Stimulated activated CD8-positive, alpha-beta memory T cell treated with anti-CD3 and anti-CD28 coated beads, Interleukin-4, amount 100 ng/mL, for 4 hours (primary cell): ENCODE results near the gene USP48.

Experiments
- DNase-seq, 2 donors: peaks; one replicate each; pipeline ENCODE4 v3.0.0-alpha.2; 2020; ENCODE audit warnings: low read depth in 2 of 2, low spot score in 1 of 2

Gene USP48

GRCh38 chr1:21657456-21658190 lies 125.3 kb downstream of the USP48 start:
- no peak for DNase-seq

GRCh38 chr1:21655748-21656147 lies 127.2 kb downstream of the USP48 start:
- DNase-seq: no peak

DNA sequence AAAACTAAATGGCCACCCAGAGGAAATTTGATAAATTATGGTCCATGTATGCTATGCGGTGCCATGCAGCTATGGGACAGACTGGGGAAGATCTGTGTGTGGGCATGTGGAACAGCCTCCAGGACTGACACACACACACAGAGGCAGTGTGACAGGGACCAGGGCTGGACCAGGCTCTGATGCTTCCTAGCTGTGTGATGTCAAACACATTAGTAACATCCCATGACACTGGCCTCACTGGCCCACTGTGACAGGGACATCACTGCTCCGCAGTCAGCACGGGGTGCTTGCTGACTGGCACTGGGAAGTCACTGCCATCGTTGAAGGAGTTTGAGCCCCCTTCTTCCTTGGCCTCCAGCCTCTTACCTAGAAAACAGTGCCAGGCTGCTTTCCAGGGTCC lies 127.7 kb downstream of the USP48 start:
- no peak for DNase-seq

- no peak for DNase-seq
Observed at GRCh38 chr1:21654209-21654608, 128.7 kb downstream of the USP48 start.

GRCh38 chr1:21653744-21654100 lies 129.2 kb downstream of the USP48 start:
- no peak for DNase-seq

GRCh38 chr1:21652937-21653743 lies 129.8 kb downstream of the USP48 start:
- no peak for DNase-seq

GRCh38 chr1:21652101-21652936 lies 130.6 kb downstream of the USP48 start:
- DNase-seq: no peak

DNA sequence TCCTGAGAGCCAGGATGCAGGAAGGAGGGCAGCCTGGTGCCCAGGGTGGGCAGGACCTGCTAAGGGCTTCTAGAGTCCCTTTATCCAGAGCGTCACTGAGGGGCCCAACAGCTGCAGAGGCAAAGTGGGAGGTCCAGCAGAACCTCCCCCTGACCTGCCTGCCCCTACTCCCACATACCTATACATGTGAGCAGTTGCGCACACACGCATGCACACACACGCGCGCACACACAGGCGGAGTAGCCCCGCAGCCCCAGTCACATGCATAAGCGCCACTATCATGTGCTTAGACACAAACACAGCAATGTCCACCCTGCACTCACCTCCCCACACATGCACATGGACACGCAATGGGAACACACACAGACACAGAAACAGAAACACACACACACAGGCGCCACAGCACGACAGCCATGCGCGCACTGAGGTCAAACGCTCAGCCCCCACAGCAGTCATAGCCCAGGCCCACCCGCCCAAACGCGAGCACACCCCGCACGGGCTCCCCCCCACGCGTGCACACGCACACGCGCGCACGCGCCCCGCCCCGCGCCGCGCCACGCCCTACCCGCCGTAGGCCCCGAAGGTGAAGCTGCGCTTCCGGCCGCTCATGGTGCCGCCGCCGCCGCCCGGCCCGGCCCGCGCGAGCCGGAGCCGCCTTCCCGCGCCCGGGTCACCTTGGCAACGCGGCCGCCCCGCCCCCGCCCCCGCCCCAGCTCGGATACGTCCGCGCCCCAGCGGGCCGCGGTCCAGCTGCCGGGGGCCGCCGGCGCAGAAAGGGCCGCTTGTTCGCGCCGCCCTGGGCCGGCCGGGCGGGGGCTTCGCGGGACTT lies 131.5 kb downstream of the USP48 start:
- DNase-seq: peak in 1 of 2 donors; percentile 1

DNA sequence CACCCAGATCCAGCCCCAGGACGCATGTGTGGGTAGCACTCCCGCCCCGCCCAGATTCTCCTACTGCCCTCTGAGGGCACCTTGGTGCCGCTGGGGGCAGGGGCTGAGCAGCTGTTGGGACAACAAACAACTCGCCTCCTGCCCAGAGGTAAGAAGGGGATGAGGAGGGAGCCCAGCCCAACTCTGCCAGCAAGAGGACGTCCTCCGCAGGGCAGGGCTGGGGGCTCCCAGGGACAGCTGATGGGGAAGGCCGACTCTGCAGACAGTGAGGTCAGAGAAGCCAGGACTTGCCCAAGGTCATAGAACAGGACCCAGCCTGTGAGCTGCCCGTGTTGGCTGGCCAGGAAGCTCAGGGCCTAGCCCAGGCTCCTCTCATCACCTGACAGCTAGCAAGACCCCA lies 132.5 kb downstream of the USP48 start:
- no peak for DNase-seq

DNA sequence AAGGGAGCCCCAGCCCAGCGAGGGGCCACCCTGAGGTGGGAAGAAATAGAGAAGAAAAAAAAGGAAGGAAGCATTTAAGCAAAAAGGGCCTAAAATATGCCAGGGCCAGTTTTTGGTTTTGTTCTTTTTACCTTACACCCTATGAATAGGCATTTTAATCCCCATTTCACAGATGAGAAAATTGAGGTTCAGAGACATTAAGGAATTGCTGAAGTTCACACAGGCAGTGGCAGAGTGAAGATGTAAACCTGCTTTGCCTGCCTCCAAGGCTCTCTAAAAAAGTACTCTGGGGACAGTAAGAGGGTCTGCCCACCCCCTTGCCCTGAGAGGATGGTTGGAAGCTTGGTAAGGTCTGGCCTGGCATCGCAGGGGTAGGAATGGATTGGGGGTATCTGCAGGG lies 133.6 kb downstream of the USP48 start:
- DNase-seq: no peak

DNA sequence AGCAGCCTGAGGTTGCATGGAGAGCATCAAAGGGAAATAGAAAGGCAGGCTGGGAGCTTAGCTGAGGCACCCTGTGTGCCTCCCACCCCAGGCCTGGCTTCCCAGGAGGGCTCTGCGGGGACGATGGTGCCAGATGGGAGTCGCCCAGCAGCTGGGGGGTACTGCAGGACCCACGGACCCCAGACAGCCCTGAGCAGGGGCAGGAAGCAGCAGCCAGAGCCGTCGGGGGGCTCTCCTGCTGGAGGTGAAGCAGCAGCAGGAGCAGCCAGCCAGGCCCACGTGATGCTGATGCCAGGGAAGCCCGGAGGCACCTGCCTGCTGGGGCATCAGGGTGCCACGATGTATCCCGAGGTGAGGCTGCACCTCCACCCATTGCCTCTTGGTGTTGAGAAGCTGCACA lies 134.2 kb downstream of the USP48 start:
- no peak for DNase-seq

DNA sequence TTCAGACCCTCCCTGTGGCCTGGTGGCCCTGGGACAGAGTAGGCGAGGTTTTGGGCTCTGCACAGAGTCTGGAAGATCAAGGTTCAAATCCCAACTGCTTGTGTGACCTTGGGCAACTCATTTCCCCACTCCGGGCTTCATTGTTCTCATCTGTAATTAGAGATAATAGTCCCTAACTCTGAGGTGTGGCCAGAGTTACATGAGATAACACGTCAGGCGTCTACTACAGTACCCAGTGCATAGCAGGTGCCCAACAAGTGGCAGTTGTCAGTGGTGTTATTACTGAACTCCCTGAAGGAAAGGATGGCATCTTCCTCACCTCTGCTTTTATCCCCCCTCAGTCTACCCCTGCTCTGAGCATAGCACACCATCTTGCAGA lies 134.6 kb downstream of the USP48 start:
- DNase-seq: no peak

DNA sequence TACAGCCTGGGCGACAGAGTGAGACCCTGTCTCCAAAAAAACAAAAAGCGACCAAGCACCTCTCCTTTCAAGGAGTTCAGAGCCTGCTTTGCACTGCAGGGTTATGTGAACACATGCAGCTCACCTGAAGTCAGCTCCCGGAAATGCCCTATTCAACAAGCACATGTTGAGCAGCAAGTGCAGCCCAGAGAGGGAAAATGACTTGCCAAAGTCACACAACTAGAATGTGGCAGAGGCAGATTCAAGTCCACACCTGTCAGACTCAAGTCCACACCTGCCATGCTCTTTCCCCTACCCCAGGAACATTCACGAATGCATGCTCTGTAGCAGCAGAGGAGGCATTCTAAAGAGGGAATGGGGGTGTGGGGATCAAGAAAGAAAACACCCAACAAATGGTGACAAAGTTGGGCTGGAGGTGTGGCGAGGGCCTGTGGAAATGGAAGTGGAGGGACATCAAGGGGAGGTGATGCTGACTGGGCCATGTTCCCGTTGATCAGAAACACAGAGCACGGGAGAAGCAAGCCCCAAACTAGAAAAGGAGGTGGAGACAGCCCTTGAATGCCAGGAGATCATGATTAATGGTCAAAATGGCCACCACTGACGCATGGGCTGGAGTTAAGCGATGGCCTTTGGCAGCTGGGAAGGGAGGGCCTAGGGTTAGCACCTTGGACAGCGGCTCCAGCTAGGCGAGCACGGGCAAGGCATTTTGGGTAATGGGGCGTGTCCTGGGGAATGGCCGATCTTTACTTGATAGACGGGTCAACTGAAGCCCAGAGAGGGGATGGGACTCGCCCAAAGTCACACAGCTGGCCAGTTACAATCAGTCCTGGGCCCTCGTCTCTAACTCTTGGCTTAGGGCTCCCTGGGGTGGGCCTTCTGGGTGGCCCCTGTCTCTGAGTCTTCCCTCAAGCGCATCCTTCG lies 135.3 kb downstream of the USP48 start:
- no peak for DNase-seq

DNA sequence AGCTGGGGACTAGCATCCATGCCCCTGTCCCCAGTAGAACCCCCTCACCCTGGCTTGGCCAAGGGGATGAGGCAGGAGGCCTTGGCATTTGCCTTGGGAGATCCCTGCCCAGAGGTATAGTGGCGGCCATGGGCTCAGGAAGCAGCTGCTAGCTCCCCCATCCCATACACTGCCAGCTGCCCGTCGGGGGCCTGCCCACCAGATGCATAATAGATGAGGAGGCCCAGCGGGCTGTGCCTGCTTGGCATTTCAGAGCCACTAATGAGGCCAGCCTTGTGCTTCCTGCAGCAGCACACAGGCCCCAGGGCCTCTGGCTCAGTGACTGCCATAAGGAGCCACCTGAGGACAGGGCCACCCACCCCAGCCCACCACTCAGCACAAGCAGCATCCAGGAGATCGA lies 137.4 kb downstream of the USP48 start:
- no peak for DNase-seq

DNA sequence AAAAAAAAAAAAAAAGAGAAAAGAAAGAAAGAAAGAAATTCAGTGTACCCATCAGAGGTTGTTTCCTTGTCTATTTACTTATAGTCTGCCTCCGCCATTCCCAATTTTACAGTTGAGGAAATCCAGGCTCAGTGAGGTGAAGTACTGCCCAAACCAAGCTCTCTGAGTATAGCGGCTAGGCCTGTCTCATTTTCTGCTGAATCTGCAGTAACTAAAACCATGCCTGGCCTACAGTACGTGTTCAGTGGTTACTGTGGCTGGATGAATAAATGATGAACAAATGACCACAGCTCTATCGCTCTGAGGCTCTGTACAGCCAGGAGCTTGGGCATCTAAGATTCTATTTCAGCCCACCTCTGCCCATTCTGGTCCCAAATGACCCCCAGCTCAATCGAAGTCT lies 138.0 kb downstream of the USP48 start:
- no peak for DNase-seq

DNA sequence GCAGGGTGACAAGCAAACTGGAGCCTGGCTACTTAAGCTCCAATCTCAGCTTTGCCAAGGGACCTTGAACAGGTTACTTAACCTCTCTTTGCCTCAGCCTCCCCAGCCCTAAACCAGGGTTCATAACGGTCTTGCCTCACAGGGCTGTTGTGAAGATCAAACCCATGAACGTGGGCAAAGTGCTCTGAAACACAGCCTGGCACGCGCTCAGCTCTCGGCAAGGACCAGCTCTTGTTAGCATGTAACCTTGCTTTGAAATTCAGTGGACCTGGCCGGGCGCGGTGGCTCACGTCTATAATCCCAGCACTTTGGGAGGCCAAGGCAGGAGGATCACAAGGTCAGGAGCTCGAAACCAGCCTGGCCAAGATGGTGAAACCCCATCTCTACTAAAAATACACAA lies 138.6 kb downstream of the USP48 start:
- no peak for DNase-seq

DNA sequence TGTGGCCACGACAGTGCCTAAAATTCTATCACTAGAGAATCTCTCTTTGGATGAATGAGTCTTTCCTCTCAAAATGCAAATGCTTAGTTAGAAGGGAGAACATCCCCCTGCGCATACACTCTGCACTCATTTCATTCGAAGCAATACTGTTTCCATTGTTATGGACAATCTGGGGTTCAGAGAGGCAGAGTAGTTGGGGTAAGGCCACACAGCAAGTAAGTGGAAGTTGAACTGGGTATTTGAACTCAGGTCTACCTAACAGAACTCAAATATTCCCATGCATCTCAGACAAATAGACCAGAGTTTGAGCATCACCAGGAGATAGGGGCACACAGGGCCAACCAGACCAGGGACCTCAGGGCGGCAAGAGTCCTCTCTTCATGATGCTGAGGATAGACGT lies 139.3 kb downstream of the USP48 start:
- DNase-seq: no peak

GRCh38 chr1:21641967-21642739 lies 140.8 kb downstream of the USP48 start:
- DNase-seq: no peak

- no peak for DNase-seq
Observed at GRCh38 chr1:21641537-21641936, 141.4 kb downstream of the USP48 start.
